ENCODE results near the gene TSHZ2. TPM values are rescaled to one million over a fixed set of nuclear protein-coding genes. Genes with fewer than 3 reads are reported as not detected.

Gene TSHZ2
- total RNA-seq, 1 experiment from 2014 or later: 0.07 TPM

DNA sequence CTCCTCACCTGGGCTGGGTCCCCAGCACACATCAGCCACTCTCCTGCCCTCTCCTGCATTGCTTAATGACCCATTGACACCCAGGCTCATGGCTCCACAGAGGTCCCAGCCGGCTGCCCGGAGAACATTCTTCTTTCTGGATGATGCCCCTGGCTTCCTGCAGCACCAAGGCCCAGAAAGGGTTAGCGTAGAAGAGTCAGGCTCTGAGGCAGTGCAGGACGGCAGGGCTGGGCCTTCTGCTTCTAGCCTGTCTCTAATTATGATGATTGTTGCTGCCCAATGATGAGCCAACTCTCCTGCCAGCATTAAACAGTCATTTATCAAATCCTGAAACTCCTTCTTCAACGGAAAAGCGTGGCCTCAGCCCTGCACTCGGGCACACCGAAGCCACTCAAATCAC is 555.0 kb downstream of the TSHZ2 start:
- no peaks in the 10 kb centered on the region for H3K27me3 ChIP-seq (ENCODE audit: insufficient read depth, low read length)
- H3K79me2 ChIP-seq (ENCODE audit: insufficient read depth, low read length): no peaks in the 10 kb centered on the region
- no peaks in the 10 kb centered on the region for H4K20me1 ChIP-seq (ENCODE audit: insufficient read depth)
- RAD21 ChIA-PET (ENCODE audit: low non-redundant PET in 1 of 2, low total read pairs in 2 of 2, uncharacterized antibody in 2 of 2, unreplicated experiment in 2 of 2): no interaction called here
- H3K4me3 ChIP-seq (replicated peaks in 1 of 2; ENCODE audit: low read depth in 1 of 2, low read length in 2 of 2): no peak overlapping the region
- TF ChIP-seq YY1 (IDR thresholded peaks at IDR 0.05; ENCODE audit: extremely low read depth, insufficient replicate concordance, low read depth, low read length) (no peak), TCF7L2 (IDR thresholded peaks at IDR 0.05; ENCODE audit: borderline replicate concordance, extremely low read depth, insufficient read depth, insufficient read length) (no peak), RAD21 (IDR thresholded peaks at IDR 0.05; ENCODE audit: low read depth) (no peak), ELF1 (IDR thresholded peaks at IDR 0.05; ENCODE audit: borderline replicate concordance, low read depth) (no peak), SP1 (IDR thresholded peaks at IDR 0.05; ENCODE audit: low read depth) (no peak), SIN3A (IDR thresholded peaks at IDR 0.05; ENCODE audit: low read depth) (no peak)
- TF ChIP-seq, protein P1, sequence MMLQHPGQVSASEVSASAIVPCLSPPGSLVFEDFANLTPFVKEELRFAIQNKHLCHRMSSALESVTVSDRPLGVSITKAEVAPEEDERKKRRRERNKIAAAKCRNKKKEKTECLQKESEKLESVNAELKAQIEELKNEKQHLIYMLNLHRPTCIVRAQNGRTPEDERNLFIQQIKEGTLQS (IDR thresholded peaks at IDR 0.05): no peak
- TF ChIP-seq, protein P2, sequence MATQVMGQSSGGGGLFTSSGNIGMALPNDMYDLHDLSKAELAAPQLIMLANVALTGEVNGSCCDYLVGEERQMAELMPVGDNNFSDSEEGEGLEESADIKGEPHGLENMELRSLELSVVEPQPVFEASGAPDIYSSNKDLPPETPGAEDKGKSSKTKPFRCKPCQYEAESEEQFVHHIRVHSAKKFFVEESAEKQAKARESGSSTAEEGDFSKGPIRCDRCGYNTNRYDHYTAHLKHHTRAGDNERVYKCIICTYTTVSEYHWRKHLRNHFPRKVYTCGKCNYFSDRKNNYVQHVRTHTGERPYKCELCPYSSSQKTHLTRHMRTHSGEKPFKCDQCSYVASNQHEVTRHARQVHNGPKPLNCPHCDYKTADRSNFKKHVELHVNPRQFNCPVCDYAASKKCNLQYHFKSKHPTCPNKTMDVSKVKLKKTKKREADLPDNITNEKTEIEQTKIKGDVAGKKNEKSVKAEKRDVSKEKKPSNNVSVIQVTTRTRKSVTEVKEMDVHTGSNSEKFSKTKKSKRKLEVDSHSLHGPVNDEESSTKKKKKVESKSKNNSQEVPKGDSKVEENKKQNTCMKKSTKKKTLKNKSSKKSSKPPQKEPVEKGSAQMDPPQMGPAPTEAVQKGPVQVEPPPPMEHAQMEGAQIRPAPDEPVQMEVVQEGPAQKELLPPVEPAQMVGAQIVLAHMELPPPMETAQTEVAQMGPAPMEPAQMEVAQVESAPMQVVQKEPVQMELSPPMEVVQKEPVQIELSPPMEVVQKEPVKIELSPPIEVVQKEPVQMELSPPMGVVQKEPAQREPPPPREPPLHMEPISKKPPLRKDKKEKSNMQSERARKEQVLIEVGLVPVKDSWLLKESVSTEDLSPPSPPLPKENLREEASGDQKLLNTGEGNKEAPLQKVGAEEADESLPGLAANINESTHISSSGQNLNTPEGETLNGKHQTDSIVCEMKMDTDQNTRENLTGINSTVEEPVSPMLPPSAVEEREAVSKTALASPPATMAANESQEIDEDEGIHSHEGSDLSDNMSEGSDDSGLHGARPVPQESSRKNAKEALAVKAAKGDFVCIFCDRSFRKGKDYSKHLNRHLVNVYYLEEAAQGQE (IDR thresholded peaks at IDR 0.05; ENCODE audit: low read depth): no peak
- no peak for DNase-seq (ENCODE audit: low read depth, low spot score)
- H3K9ac ChIP-seq (ENCODE audit: low read length): no peak overlapping the region
- H3K36me3 ChIP-seq (ENCODE audit: control insufficient read depth in 1 of 2, insufficient read depth in 2 of 2, low read length in 2 of 2): no peaks in the 10 kb centered on the region
- no peak overlapping the region for H3K4me2 ChIP-seq (ENCODE audit: low read length)
- no peak overlapping the region for H2AFZ ChIP-seq (ENCODE audit: low read depth, low read length, poor library complexity, severe bottlenecking)
- POLR2A ChIA-PET: no interaction called here
- no peaks in the 10 kb centered on the region for H3K9me2 ChIP-seq (ENCODE audit: insufficient read depth)
- H3K9me3 ChIP-seq (ENCODE audit: control insufficient read depth in 1 of 2, insufficient read depth in 1 of 2, low read depth in 1 of 2, low read length in 2 of 2): no peaks in the 10 kb centered on the region
- CTCF ChIA-PET: no interaction called here
- intact Hi-C loops (cut with micrococcal nuclease): no loop called here
- no peak for ATAC-seq
- BruUV-seq (replicated peaks): no TSS peak
- no peak overlapping the region for H3K27ac ChIP-seq (ENCODE audit: low read depth, low read length)
- no peaks in the 10 kb centered on the region for H3K4me1 ChIP-seq (ENCODE audit: control insufficient read depth in 1 of 2, insufficient read depth in 2 of 2, low read length in 2 of 2)

Measured in HCT116 (cell line).